ENCODE results near the gene ARHGAP29. TPM values are rescaled to one million over a fixed set of nuclear protein-coding genes. Genes with fewer than 3 reads are reported as not detected.

Gene ARHGAP29, protein sequence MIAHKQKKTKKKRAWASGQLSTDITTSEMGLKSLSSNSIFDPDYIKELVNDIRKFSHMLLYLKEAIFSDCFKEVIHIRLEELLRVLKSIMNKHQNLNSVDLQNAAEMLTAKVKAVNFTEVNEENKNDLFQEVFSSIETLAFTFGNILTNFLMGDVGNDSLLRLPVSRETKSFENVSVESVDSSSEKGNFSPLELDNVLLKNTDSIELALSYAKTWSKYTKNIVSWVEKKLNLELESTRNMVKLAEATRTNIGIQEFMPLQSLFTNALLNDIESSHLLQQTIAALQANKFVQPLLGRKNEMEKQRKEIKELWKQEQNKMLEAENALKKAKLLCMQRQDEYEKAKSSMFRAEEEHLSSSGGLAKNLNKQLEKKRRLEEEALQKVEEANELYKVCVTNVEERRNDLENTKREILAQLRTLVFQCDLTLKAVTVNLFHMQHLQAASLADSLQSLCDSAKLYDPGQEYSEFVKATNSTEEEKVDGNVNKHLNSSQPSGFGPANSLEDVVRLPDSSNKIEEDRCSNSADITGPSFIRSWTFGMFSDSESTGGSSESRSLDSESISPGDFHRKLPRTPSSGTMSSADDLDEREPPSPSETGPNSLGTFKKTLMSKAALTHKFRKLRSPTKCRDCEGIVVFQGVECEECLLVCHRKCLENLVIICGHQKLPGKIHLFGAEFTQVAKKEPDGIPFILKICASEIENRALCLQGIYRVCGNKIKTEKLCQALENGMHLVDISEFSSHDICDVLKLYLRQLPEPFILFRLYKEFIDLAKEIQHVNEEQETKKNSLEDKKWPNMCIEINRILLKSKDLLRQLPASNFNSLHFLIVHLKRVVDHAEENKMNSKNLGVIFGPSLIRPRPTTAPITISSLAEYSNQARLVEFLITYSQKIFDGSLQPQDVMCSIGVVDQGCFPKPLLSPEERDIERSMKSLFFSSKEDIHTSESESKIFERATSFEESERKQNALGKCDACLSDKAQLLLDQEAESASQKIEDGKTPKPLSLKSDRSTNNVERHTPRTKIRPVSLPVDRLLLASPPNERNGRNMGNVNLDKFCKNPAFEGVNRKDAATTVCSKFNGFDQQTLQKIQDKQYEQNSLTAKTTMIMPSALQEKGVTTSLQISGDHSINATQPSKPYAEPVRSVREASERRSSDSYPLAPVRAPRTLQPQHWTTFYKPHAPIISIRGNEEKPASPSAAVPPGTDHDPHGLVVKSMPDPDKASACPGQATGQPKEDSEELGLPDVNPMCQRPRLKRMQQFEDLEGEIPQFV
- 40.0 to 79.7 TPM (median 67.7 TPM) in 3 replicates for polyA plus RNA-seq
- 66.5 TPM for polyA plus RNA-seq (2011; ENCODE audit: low read depth)
- polyA plus RNA-seq (2011; cell fraction: cytosol; rRNA removed), result 31.7 and 61.5 TPM in 2 replicates
- 59.8 and 80.6 TPM in 2 replicates for polyA plus RNA-seq (2011; cell fraction: nucleus; rRNA removed)
- 26.3 and 56.8 TPM in 2 replicates for polyA plus RNA-seq (2012; ENCODE audit: low replicate concordance)
- 21.1 to 119 TPM (median 48.5 TPM) in 3 replicates for polyA minus RNA-seq
- polyA minus RNA-seq (2011; cell fraction: cytosol; rRNA and poly(A)+ RNA removed), result 50.8 TPM
- polyA minus RNA-seq (2011; cell fraction: nucleus; rRNA and poly(A)+ RNA removed), result 82.7 and 152 TPM in 2 replicates

DNA sequence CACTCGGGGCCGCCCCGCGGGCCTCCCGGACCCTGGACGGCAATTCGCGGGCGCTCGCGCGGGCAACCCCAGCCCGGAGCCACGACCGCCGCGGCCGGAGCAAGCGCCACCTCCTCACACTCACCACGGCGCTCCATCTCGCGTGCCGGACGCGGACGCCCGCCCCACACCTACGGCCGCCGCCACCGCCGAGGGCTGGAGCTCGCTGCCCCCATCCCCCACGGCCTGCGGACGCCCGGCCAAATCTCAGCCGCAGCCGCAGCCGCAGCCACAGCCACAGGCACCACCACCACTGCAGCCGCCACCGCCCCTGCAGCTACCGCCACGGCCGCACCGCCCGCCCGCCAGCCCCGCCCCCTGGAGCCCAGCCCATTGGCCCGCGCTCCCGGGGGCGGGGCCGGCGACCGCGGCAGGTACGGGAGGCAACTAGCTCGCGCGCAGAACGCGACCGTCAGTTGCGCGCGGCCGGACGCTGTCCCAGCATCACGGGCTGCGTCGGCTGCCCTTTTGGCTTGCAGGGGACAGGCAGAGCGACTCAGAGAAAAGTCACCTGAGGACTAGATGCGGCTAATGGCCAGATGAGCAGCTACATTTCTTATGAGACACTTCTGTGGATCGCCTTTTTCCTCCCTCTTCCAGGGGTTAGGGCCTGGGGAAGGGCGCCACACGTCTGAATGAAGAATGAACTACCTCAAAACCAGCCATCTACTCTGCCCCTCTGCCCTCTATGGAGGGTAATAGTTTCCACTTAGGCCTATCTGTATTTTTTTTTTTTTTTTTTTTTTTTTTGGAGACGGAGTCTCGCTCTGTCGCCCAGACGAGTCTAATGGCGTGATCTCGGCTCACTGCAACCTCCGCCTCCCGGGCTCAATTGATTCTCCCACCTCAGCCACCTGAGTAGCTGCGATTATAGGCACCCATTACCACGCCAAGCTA, at the start of gene ARHGAP29:
Gene ARHGAP29 (minus strand): TSS at position 294 of the 936 bp plus-strand sequence. CDS start 5,973 bp downstream, outside the sequence.
- H2AFZ ChIP-seq (ENCODE audit: control insufficient read depth, low read length), result peak within 1 kb of the TSS; percentile 78

More for the DNA sequence above, at the start of gene ARHGAP29:
- peak within 1 kb of the TSS; percentile 89 for H3K9ac ChIP-seq (ENCODE audit: control insufficient read depth, extremely low read depth, insufficient read depth, low read length)
- DNase-seq (ENCODE audit: low read depth, low spot score) (no peak), FAIRE-seq (no peak)
- H3K79me2 ChIP-seq (ENCODE audit: control insufficient read depth, insufficient read depth, low read length), result peaks cover 96% of the 10 kb centered on the region
- no peaks in the 10 kb centered on the region for H3K36me3 ChIP-seq (ENCODE audit: control insufficient read depth in 2 of 2, extremely low read depth in 1 of 2, insufficient read depth in 2 of 2, low read length in 2 of 2)
- H3K27me3 ChIP-seq (ENCODE audit: control insufficient read depth, extremely low read depth, insufficient read depth, low read length), result no peaks in the 10 kb centered on the region
- TF ChIP-seq CTCF (optimal IDR thresholded peaks at IDR 0.05 in 1 of 3, IDR thresholded peaks at IDR 0.05 in 1 of 3, conservative IDR thresholded peaks at IDR 0.05 in 1 of 3; ENCODE audit: extremely low read depth in 1 of 3, insufficient read depth in 2 of 3, low read length in 3 of 3) (peak in 1 of 3 experiments; percentile 12), EZH2 (IDR thresholded peaks at IDR 0.05; ENCODE audit: low read length) (no peak)
- H3K4me3 ChIP-seq (ENCODE audit: control insufficient read depth in 2 of 3, extremely low read depth in 1 of 3, insufficient read depth in 2 of 3, low read depth in 1 of 3, low read length in 3 of 3), result peak within 1 kb of the TSS; percentile 92 to 100 (median 98)
- H3K4me1 ChIP-seq (ENCODE audit: control insufficient read depth, extremely low read depth, insufficient read depth, low read length), result peaks cover 25% of the 10 kb centered on the region
- dilution Hi-C loops (cut with MboI; ENCODE audit: extremely low pct_ligation_motif_present, low sequenced_read_pairs), result no loop called here
- peak within 1 kb of the TSS; percentile 96 for H3K4me2 ChIP-seq (ENCODE audit: control insufficient read depth, extremely low read depth, insufficient read depth, low read depth, low read length)
- H3K27ac ChIP-seq (ENCODE audit: control insufficient read depth, insufficient read depth, low read length), result peak within 1 kb of the TSS; percentile 78
- no peaks in the 10 kb centered on the region for H3K9me1 ChIP-seq (ENCODE audit: control insufficient read depth, extremely low read depth, insufficient read depth, low read length)
- no peaks in the 10 kb centered on the region for H3K9me3 ChIP-seq (ENCODE audit: control insufficient read depth, low read depth, low read length)
- H4K20me1 ChIP-seq (ENCODE audit: control insufficient read depth, extremely low read depth, insufficient read depth, low read length), result peaks cover 10% of the 10 kb centered on the region

All from keratinocyte (primary cell).